Subcutaneous adipose tissue (tissue), 4 donors: ENCODE data around the gene WDR18. TPM values are rescaled to one million over a fixed set of nuclear protein-coding genes. Genes with fewer than 3 reads are reported as not detected.

ENCODE experiments used
- CTCF ChIP-seq: fragments of 450-650 bp; IDR thresholded peaks from one replicate; pipeline ENCODE4 v1.5.1; 2016; ENCODE audit warnings: low read depth, mild to moderate bottlenecking, control low read depth, antibody characterized with exemption, moderate library complexity
- total RNA-seq, 4 donors: library from RNA; depleted of rRNA; stranded (reverse); fragments of >200 nt; gene quantifications; one replicate each; pipeline ENCODE4 v1.1.0, GENCODE V29; 2016

Gene WDR18
- total RNA-seq, 4 donors from 2014 or later: 18.9 to 58.6 (median 30.7) TPM

- no peak for TF ChIP-seq CTCF
Measured at GRCh38 chr19:1004803-1005664, 20.9 kb downstream of the WDR18 start.

- TF ChIP-seq CTCF: no peak
Measured at GRCh38 chr19:1006711-1007398, 22.7 kb downstream of the WDR18 start.

GRCh38 chr19:1007399-1008251, 23.5 kb downstream of the WDR18 start:
- no peak for TF ChIP-seq CTCF

- TF ChIP-seq CTCF: no peak
Measured at GRCh38 chr19:1008268-1009040, 24.3 kb downstream of the WDR18 start.

- TF ChIP-seq CTCF: no peak
Measured at GRCh38 chr19:1009041-1009980, 25.2 kb downstream of the WDR18 start.

- no peak for TF ChIP-seq CTCF
Measured at GRCh38 chr19:1009981-1010538, 25.9 kb downstream of the WDR18 start.
